H4 (cell line): ENCODE data around the gene UBA7. TPM values are rescaled to one million over a fixed set of nuclear protein-coding genes. Genes with fewer than 3 reads are reported as not detected.

Experiments used
- DNase-seq: peaks from one replicate; pipeline ENCODE4 v3.0.0-alpha.2; 2015; ENCODE audit warnings: low spot score
- total RNA-seq: library from RNA; depleted of rRNA; stranded (reverse); fragments of >200 nt; shearing (Covaris generic); gene quantifications from 2 replicates; pipeline ENCODE4 v1.2.3, GENCODE V29; 2014

Gene UBA7
- total RNA-seq, 1 experiment from 2014 or later = 10.4 TPM

- no peak for DNase-seq
These were observed 8.4 kb downstream of the UBA7 start for GRCh38 chr3:49805367-49805782.

DNA sequence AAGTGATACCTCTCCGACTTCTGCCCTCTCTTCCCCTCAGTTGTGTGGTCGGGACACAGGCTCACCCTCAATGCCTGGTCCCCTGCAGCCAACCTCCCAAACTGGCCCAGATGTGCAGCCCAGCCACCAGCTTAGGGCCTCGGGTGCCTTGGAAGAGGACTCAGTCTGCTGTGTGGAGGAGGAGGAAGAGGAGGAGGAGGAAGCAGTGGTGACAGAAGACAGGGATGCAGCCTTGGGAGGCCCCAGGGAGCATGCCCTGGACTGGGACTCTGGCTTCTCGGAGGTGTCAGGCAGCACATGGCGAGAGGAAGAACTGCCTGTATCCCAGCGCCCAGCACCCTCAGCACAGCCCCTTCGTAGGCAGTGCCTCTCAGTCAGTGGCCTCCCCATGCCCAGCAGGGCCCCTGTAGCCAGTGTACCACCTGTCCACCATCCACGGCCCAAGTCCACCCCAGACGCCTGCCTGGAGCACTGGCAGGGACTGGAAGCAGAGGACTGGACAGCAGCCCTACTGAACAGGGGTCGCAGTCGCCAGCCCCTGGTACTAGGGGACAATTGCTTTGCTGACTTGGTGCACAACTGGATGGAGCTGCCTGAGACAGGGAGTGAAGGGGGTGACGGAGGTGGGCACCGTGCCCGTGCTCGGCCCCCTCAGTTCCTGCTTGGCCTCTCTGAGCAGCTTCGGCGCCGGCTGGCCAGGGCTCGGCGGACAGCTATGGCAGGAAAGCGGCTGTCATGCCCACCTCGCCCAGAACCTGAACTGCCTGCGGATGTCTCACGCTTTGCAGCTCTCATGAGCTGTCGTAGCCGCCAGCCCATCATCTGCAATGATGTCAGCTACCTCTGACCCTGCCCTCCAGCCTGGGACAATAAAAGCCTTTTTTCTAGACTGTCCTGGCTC is 9.4 kb downstream of the UBA7 start:
- no peak for DNase-seq

- DNase-seq = no peak
These were observed 10.2 kb downstream of the UBA7 start for GRCh38 chr3:49803465-49804140.

DNA sequence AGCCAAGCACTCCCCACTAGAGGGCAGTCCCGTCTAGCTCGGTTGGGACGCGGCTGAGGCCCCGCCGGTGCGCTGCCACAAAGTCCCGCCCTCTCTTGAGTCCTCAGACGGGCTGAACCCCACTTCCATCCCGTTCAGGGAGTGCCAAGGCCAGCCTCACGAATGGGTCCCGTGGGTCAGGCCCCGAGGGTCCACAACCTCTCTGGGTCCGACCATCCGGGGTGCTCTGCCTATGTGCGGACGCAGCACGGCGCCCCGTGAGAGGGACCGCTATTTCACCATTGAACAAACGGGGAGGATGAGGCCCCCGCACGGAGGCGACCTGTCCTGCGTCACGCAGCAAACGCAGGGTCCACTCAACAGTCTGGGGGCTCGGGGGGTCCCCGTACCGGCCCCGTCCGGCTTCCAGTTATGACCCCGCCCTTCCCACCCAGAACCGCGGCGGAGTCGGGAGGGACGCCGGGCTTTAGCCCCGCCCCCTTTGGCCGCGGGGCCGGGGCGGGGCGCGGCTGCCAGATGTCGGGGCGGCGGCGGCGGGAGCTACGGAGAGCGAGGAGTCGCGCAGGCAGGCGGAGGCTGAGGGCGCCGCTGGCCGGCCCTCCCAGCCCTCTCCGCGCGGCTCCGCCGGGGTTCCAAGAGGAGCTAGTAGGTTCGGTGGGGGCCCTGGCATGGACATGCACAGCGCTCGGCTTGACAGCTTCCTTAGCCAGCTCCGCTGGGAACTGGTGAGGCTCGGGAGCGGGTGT is 10.9 kb downstream of the UBA7 start, which contains the start of gene INKA1:
TSS of gene INKA1 (plus strand) at position 543 of the 746 bp plus-strand sequence. CDS start at position 675, 132 bp downstream.
- peak; percentile 69 for DNase-seq

GRCh38 chr3:49801160-49801559 is 12.6 kb downstream of the UBA7 start:
- no peak for DNase-seq

GRCh38 chr3:49799761-49800160 is 14.0 kb downstream of the UBA7 start, which contains the start of gene CDHR4:
CDHR4 (minus strand) TSS chr3:49799873; CDS start chr3:49799812, 61 bp downstream.
- DNase-seq = no peak

GRCh38 chr3:49799105-49799504 is 14.6 kb downstream of the UBA7 start:
- DNase-seq = no peak

DNA sequence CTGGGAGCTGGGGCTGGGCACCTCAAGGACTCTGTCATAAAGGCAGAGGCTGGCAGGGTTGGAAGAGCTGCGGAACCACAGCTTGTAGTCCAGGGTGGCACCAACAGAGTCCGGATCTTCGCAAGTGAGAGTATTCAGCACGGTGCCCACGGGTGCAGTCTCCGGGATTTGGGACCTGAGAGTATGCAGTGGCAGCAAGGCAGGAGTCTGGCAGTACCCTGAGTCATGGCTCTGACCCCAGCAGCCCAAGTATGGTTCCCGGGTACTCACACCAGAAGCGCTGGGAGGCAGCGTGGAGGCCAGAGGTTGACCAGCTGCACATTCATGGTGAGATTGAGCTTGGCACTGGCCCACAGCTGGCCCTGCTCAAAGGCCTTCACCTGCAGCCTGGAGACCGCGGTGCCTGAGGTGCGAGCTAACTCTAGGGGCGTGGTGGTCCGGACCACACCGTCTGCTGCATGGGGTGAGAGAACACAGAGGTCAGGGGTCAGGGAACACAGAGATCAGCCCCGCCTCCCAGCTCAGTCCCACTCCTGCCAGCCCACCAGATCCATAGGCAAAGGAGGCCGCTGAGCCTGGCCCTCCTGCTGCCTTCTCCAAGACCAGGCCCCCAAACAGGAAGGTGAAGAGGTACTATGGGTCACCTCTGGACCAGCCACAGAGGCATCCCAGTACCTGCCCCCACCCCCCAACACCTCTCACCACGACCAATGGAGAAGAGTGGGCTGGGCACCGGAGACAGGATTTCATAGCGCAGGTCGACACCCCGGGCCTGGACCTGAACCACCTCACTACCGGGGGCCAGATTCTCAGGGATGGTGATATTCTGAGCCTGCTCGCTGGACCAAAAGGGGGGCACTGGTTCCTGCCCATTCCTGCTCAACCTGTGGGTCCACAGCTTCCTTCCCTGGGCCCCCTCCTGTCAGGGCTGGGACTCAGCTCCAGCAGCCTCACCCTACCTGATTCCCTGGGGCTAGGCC is 18.5 kb downstream of the UBA7 start:
- no peak for DNase-seq

- no peak for DNase-seq
These were observed 19.3 kb downstream of the UBA7 start for GRCh38 chr3:49794431-49794830.

- DNase-seq = no peak
These were observed 20.2 kb downstream of the UBA7 start for GRCh38 chr3:49793486-49794085.

- no peak for DNase-seq
These were observed 21.2 kb downstream of the UBA7 start for GRCh38 chr3:49792371-49793150.

DNA sequence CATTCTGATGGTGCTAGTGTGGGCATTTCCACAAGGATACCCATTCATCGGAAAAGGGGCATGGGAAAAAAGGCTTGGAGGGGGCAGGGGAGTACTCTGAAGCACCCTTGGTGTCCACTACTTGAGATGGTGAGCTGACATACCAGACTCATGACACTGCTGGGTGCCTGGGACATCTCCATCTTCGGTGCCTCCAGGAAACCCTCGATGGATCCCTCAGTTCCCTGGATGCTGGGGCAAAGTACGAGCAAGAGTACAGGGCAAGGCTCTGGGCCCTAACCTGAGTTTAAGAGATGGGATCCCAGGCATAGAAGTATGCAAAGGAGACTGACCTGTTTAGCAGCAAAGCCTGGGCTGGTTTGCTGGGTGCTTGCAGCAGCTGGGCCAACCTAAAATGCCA is 22.2 kb downstream of the UBA7 start:
- DNase-seq = no peak

- DNase-seq = no peak
These were observed 22.9 kb downstream of the UBA7 start for GRCh38 chr3:49790626-49791411.

GRCh38 chr3:49788056-49788455 is 25.7 kb downstream of the UBA7 start:
- no peak for DNase-seq

GRCh38 chr3:49787536-49787935 is 26.2 kb downstream of the UBA7 start:
- no peak for DNase-seq

DNA sequence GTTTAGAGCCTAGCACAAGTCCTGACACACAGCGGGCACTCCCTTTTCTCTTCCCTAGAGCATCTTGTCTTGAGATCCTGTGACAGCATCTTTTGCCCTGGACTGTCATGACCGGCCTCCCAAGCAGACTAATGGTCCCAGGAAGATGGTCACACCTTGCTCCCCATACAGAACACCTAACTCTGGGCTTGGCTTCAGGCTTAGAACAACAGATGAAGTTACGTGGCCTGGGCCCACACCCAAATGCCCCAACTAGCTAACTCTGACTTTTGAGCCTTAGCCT is 26.6 kb downstream of the UBA7 start:
- no peak for DNase-seq

GRCh38 chr3:49786357-49787181 is 27.2 kb downstream of the UBA7 start, which contains the start of gene IP6K1:
IP6K1 (minus strand) TSS chr3:49786542; CDS start chr3:49748040, 38,502 bp downstream.
- DNase-seq = peak; percentile 98
